ENCODE data around the gene NEDD8.
A peak's percentile ranks its signal among the peaks of the same experiment; 100 is the strongest.

The NEDD8 gene

GRCh38 chr14:24267516-24267915 is 35.3 kb upstream of the NEDD8 start:
- no peak overlapping the region for H4K8ac ChIP-seq (ENCODE audit: low read depth, low read length)
- no peak overlapping the region for H3K18ac ChIP-seq (ENCODE audit: low read length)
- peak overlapping the region; percentile 91 for H2BK12ac ChIP-seq (ENCODE audit: low read length)
- H3K4me3 ChIP-seq (ENCODE audit: low read length in 2 of 2), result peak overlapping the region in 1 of 2 donors; percentile 21
- no CpG with 5 or more reads among the region's 9 CpGs for WGBS, 2 donors (ENCODE audit: extremely low coverage in 2 of 2, insufficient read length in 2 of 2, insufficient replicate concordance in 1 of 2)
- DNase-seq (ENCODE audit: low spot score), result no peak
- peaks cover 4 to 6% of the 10 kb centered on the region in 2 donors for H3K4me1 ChIP-seq (ENCODE audit: control insufficient read depth in 2 of 2, insufficient read depth in 1 of 2, low read depth in 1 of 2, low read length in 2 of 2)
- H3K27ac ChIP-seq (replicated peaks; ENCODE audit: low read length), result no peak overlapping the region
- no peak overlapping the region for H2AK5ac ChIP-seq (ENCODE audit: low read depth, low read length)
- H2AFZ ChIP-seq (ENCODE audit: low read length), result no peak overlapping the region
- H2BK120ac ChIP-seq (ENCODE audit: low read depth, low read length), result no peak overlapping the region
- no peak overlapping the region for H3K14ac ChIP-seq (ENCODE audit: low read length)
- H2BK5ac ChIP-seq (ENCODE audit: low read length), result no peak overlapping the region
- H2BK15ac ChIP-seq (ENCODE audit: low read length), result no peak overlapping the region
- H3K23ac ChIP-seq (ENCODE audit: low read depth, low read length, poor library complexity), result no peak overlapping the region
- H3K27me3 ChIP-seq (ENCODE audit: control insufficient read depth in 3 of 3, insufficient read depth in 3 of 3, low read depth in 1 of 3, low read length in 3 of 3), result no peaks in the 10 kb centered on the region
- H3K36me3 ChIP-seq (replicated peaks in 1 of 2; ENCODE audit: control insufficient read depth in 2 of 2, insufficient read depth in 2 of 2, low read length in 2 of 2), result peaks cover 7 to 14% of the 10 kb centered on the region in 2 donors
- H3K79me1 ChIP-seq (ENCODE audit: low read depth, low read length), result no peaks in the 10 kb centered on the region
- H3K9ac ChIP-seq (ENCODE audit: low read depth, low read length, poor library complexity), result peak overlapping the region; percentile 30
- H3K4ac ChIP-seq (ENCODE audit: low read length), result no peak overlapping the region
- no peak overlapping the region for H3K4me2 ChIP-seq (ENCODE audit: insufficient read depth, low read length, poor library complexity, severe bottlenecking)
- no peak overlapping the region for H4K91ac ChIP-seq (ENCODE audit: low read depth, low read length, poor library complexity)
- H3K9me3 ChIP-seq (replicated peaks in 1 of 2; ENCODE audit: control insufficient read depth in 2 of 2, insufficient read depth in 1 of 2, low read depth in 1 of 2, low read length in 2 of 2), result peaks cover 0 to 1% of the 10 kb centered on the region in 2 donors

- Histone ChIP-seq H2BK5ac (ENCODE audit: low read length) (no peak overlapping the region), H2BK12ac (ENCODE audit: low read length) (no peak overlapping the region), H3K36me3 (replicated peaks in 1 of 2; ENCODE audit: control insufficient read depth in 2 of 2, insufficient read depth in 2 of 2, low read length in 2 of 2) (peaks cover 7 to 13% of the 10 kb centered on the region in 2 donors), H3K9ac (ENCODE audit: low read depth, low read length, poor library complexity) (peak overlapping the region; percentile 67), H3K27me3 (ENCODE audit: control insufficient read depth in 3 of 3, insufficient read depth in 3 of 3, low read depth in 1 of 3, low read length in 3 of 3) (no peaks in the 10 kb centered on the region), H2BK15ac (ENCODE audit: low read length) (no peak overlapping the region), H4K91ac (ENCODE audit: low read depth, low read length, poor library complexity) (no peak overlapping the region), H2AK5ac (ENCODE audit: low read depth, low read length) (no peak overlapping the region), H3K4me1 (ENCODE audit: control insufficient read depth in 2 of 2, insufficient read depth in 1 of 2, low read depth in 1 of 2, low read length in 2 of 2) (peaks cover 0 to 3% of the 10 kb centered on the region in 2 donors), H3K79me1 (ENCODE audit: low read depth, low read length) (no peaks in the 10 kb centered on the region), H3K27ac (replicated peaks; ENCODE audit: low read length) (no peak overlapping the region), H3K18ac (ENCODE audit: low read length) (no peak overlapping the region), H3K4ac (ENCODE audit: low read length) (no peak overlapping the region), H4K8ac (ENCODE audit: low read depth, low read length) (peak overlapping the region; percentile 19), H3K9me3 (replicated peaks in 1 of 2; ENCODE audit: control insufficient read depth in 2 of 2, insufficient read depth in 1 of 2, low read depth in 1 of 2, low read length in 2 of 2) (peaks cover 0 to under 1% of the 10 kb centered on the region in 2 donors), H3K4me3 (ENCODE audit: low read length in 2 of 2) (no peak overlapping the region), H2BK120ac (ENCODE audit: low read depth, low read length) (no peak overlapping the region), H3K14ac (ENCODE audit: low read length) (no peak overlapping the region), H3K4me2 (ENCODE audit: insufficient read depth, low read length, poor library complexity, severe bottlenecking) (no peak overlapping the region), H2AFZ (ENCODE audit: low read length) (no peak overlapping the region), H3K23ac (ENCODE audit: low read depth, low read length, poor library complexity) (peak overlapping the region; percentile 10)
- DNase-seq (ENCODE audit: low spot score), result no peak
- WGBS, 2 donors (ENCODE audit: extremely low coverage in 2 of 2, insufficient read length in 2 of 2, insufficient replicate concordance in 1 of 2), result no CpG with 5 or more reads among the region's 18 CpGs
These were observed 34.4 kb upstream of the NEDD8 start for GRCh38 chr14:24266344-24267244.

GRCh38 chr14:24264298-24264697 is 32.1 kb upstream of the NEDD8 start:
- Histone ChIP-seq H3K4me2 (ENCODE audit: insufficient read depth, low read length, poor library complexity, severe bottlenecking) (no peak overlapping the region), H3K4ac (ENCODE audit: low read length) (no peak overlapping the region), H3K9ac (ENCODE audit: low read depth, low read length, poor library complexity) (peak overlapping the region; percentile 30), H3K36me3 (replicated peaks in 1 of 2; ENCODE audit: control insufficient read depth in 2 of 2, insufficient read depth in 2 of 2, low read length in 2 of 2) (peaks cover 7 to 13% of the 10 kb centered on the region in 2 donors), H4K8ac (ENCODE audit: low read depth, low read length) (no peak overlapping the region), H2BK12ac (ENCODE audit: low read length) (no peak overlapping the region), H2AFZ (ENCODE audit: low read length) (no peak overlapping the region), H3K27me3 (ENCODE audit: control insufficient read depth in 3 of 3, insufficient read depth in 3 of 3, low read depth in 1 of 3, low read length in 3 of 3) (no peaks in the 10 kb centered on the region), H3K4me3 (ENCODE audit: low read length in 2 of 2) (no peak overlapping the region), H2BK5ac (ENCODE audit: low read length) (peak overlapping the region; percentile 27), H3K79me1 (ENCODE audit: low read depth, low read length) (no peaks in the 10 kb centered on the region), H3K27ac (replicated peaks; ENCODE audit: low read length) (no peak overlapping the region), H3K4me1 (ENCODE audit: control insufficient read depth in 2 of 2, insufficient read depth in 1 of 2, low read depth in 1 of 2, low read length in 2 of 2) (no peaks in the 10 kb centered on the region), H3K18ac (ENCODE audit: low read length) (no peak overlapping the region), H3K23ac (ENCODE audit: low read depth, low read length, poor library complexity) (no peak overlapping the region), H2BK120ac (ENCODE audit: low read depth, low read length) (no peak overlapping the region), H3K14ac (ENCODE audit: low read length) (no peak overlapping the region), H2BK15ac (ENCODE audit: low read length) (no peak overlapping the region), H4K91ac (ENCODE audit: low read depth, low read length, poor library complexity) (no peak overlapping the region), H3K9me3 (replicated peaks in 1 of 2; ENCODE audit: control insufficient read depth in 2 of 2, insufficient read depth in 1 of 2, low read depth in 1 of 2, low read length in 2 of 2) (no peaks in the 10 kb centered on the region), H2AK5ac (ENCODE audit: low read depth, low read length) (no peak overlapping the region)
- DNase-seq (ENCODE audit: low spot score), result no peak
- no CpG with 5 or more reads among the region's 6 CpGs for WGBS, 2 donors (ENCODE audit: extremely low coverage in 2 of 2, insufficient read length in 2 of 2, insufficient replicate concordance in 1 of 2)

GRCh38 chr14:24263848-24264247 is 31.7 kb upstream of the NEDD8 start:
- Histone ChIP-seq H2BK15ac (ENCODE audit: low read length) (no peak overlapping the region), H3K36me3 (replicated peaks in 1 of 2; ENCODE audit: control insufficient read depth in 2 of 2, insufficient read depth in 2 of 2, low read length in 2 of 2) (peaks cover 7 to 13% of the 10 kb centered on the region in 2 donors), H2AK5ac (ENCODE audit: low read depth, low read length) (no peak overlapping the region), H3K4ac (ENCODE audit: low read length) (peak overlapping the region; percentile 14), H2BK5ac (ENCODE audit: low read length) (peak overlapping the region; percentile 27), H2AFZ (ENCODE audit: low read length) (no peak overlapping the region), H3K27me3 (ENCODE audit: control insufficient read depth in 3 of 3, insufficient read depth in 3 of 3, low read depth in 1 of 3, low read length in 3 of 3) (no peaks in the 10 kb centered on the region), H3K79me1 (ENCODE audit: low read depth, low read length) (no peaks in the 10 kb centered on the region), H3K18ac (ENCODE audit: low read length) (no peak overlapping the region), H3K27ac (replicated peaks; ENCODE audit: low read length) (no peak overlapping the region), H3K14ac (ENCODE audit: low read length) (no peak overlapping the region), H3K23ac (ENCODE audit: low read depth, low read length, poor library complexity) (no peak overlapping the region), H4K91ac (ENCODE audit: low read depth, low read length, poor library complexity) (no peak overlapping the region), H3K9ac (ENCODE audit: low read depth, low read length, poor library complexity) (peak overlapping the region; percentile 30), H3K4me3 (ENCODE audit: low read length in 2 of 2) (no peak overlapping the region), H3K9me3 (replicated peaks in 1 of 2; ENCODE audit: control insufficient read depth in 2 of 2, insufficient read depth in 1 of 2, low read depth in 1 of 2, low read length in 2 of 2) (no peaks in the 10 kb centered on the region), H3K4me2 (ENCODE audit: insufficient read depth, low read length, poor library complexity, severe bottlenecking) (no peak overlapping the region), H2BK120ac (ENCODE audit: low read depth, low read length) (no peak overlapping the region), H2BK12ac (ENCODE audit: low read length) (no peak overlapping the region), H4K8ac (ENCODE audit: low read depth, low read length) (no peak overlapping the region), H3K4me1 (ENCODE audit: control insufficient read depth in 2 of 2, insufficient read depth in 1 of 2, low read depth in 1 of 2, low read length in 2 of 2) (no peaks in the 10 kb centered on the region)
- WGBS, 2 donors (ENCODE audit: extremely low coverage in 2 of 2, insufficient read length in 2 of 2, insufficient replicate concordance in 1 of 2), result no CpG with 5 or more reads among the region's 6 CpGs
- DNase-seq (ENCODE audit: low spot score), result no peak
